HG03108 (cell line): ENCODE measurements around the gene RHOBTB3.
A peak's percentile ranks its signal among the peaks of the same experiment; 100 is the strongest.
"Not testable (repeated sequence)": the region's sequence is repeated elsewhere in the genome, so short reads cannot be mapped to it uniquely, and the experiment has no call there.

Experiments used
- ATAC-seq: cut with Tn5 transposase; IDR thresholded peaks from one replicate; pipeline ENCODE4 v1.9.1; 2021; ENCODE audit warnings: moderate library complexity; ENCODE audit not compliant: unreplicated experiment

The RHOBTB3 gene

DNA sequence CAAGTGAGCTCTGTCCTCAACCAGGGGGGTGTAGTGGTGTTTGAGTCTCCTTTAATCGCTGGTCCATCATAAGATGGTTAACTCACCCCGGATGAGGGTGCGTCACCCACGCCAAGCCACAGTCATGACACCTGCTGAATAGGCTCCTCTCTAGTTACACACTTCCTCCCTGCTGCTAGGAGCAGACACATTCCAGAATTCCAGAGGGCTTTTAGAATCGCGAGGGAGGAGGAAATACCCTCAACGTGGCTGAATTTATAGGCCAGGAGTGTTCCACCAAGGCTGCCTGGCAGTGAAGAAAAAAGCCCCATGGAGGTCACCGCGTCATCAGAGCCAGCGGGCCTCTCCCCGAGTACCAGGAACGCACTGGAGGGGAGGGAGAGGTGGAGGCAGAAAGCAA is 86.3 kb downstream of the RHOBTB3 start:
- ATAC-seq, result no peak

DNA sequence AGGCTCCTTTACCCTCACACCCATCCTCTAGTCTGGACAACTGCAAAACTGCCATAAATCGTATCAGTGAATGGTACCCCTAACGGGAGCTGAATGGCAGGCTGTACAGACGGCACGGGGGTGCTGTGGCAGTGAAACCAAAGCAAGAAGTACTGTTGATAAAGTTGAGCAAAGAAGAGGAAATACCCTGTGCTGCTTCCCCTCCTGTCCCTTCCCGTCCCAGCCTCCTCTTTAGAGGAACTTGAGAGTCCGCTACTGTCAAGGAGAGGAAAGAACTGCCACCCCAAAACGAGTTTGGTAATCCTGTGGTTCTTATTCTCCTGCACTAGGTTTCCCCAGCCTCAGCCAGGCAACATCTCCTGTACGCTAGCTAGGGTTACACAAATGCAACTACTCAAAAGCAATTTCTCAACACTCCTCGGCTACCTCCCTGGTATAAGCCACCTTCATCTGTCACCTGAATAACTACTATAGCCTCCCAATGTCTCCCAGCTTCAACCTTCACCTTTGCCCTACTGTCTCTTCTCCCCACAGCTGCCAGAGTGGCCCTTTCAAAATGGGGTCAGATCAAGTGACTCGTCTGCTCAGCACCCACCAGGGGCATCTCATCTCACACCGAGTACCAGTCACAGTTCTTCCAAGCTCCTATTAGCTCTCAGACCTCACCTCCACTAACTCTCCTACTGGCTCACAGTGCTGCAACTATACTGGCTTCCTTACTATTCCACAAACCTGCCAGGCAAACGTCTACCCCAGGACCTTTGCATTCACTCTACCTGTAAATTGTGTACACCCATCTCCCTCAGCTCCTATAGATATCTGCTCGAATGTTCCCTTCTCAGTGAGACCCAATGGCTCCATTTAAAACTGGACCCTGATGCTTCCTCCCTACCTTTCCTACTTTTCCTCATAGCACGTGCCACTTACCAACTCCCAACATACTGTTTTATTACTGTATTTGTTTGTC is 87.3 kb downstream of the RHOBTB3 start:
- no peak for ATAC-seq

DNA sequence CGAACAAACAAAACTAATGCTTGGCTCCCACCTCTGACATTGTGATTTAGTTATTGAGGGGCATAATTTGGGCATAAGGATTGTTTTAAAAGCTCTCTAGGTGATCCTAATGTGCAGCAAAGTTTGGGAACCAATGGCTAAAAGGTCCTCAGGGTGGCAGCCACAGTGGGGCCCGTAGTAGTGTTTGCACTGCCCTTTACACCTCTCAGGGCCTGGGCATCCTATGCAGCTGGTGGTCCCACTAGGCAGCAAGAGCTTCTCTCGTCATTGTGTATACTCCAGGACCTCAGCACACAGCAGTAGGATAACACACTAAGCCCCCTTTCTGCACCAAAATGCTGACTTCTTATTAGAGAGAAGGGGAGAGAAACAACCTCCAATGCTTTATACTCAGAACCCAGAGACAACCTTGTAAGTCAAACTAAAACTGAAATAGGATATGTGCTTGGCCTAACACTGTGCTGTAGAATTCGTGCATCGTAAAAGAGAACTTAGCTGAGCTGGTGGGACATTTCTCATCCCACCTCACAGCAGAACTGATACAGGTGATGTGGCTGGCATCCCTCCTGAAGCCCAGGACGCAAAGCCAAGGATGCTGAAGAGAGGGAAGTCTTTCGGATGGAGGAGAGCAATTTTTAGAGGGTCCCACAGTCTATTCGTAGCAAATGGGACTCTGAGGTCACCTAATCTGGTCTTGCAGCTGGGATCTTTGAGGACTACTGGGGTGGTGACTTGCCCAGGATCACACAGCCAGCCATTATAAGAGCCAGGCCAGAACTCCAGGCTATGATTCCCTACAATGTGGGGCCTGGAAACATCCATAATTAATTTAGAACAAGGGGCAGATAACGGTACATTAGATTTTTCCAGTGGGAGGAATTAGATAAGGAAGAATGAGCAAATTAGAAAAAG is 90.2 kb downstream of the RHOBTB3 start:
- no peak for ATAC-seq

DNA sequence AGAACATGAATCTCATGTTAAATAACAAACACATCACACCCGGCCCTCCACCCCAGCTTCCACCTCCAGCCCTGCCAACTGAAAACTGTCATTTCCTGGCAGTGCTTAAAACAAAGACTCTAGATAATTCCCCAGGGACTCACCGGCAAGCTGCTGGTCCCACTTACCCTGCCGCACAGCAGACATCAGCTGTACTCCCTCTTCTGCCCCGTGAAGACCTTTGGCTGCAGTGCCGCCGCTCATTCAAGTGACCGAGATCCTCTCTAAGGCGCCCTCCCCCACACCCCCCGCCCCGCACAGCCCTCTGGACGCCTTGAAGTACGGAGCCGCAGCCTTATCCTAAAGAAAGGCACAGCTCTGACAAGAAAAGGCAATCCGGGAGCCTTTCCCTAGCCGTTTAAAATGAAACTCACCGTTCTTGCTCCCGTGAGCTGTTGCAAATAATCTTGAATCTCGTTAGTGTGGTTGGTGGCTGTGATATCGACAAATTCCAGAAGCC is 91.0 kb downstream of the RHOBTB3 start:
- ATAC-seq, result peak; percentile 40

GRCh38 chr5:95822542-95823181 is 91.5 kb downstream of the RHOBTB3 start, which contains the start of gene GLRX:
TSS of gene GLRX (minus strand) at chr5:95822726. CDS start at chr5:95822662, 64 bp downstream.
- ATAC-seq, result peak; percentile 35

DNA sequence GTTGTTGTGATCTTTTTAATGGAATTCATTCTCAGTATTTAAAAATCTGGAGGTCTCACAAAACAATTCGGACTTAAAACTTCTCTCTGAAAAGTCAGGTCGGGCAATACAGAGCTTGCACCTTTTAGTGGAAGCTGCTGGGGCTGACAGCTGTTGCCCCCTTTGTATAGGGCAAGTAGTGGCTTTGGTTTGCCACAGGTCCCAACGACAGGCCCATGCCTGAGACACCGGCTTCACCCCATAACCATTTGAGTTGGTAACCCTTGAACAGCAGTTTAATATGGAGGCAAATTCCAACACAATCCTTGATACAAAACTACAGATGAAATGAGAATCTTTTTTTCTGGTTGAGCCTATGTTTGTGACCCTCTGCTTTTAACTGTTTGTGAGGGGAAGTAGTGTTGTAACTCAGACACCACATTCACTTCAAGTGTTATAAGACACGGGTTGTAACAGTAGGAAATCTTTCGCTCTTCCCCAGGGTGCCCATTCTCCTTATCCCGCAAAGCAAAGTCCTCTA is 92.1 kb downstream of the RHOBTB3 start:
- ATAC-seq, result no peak

DNA sequence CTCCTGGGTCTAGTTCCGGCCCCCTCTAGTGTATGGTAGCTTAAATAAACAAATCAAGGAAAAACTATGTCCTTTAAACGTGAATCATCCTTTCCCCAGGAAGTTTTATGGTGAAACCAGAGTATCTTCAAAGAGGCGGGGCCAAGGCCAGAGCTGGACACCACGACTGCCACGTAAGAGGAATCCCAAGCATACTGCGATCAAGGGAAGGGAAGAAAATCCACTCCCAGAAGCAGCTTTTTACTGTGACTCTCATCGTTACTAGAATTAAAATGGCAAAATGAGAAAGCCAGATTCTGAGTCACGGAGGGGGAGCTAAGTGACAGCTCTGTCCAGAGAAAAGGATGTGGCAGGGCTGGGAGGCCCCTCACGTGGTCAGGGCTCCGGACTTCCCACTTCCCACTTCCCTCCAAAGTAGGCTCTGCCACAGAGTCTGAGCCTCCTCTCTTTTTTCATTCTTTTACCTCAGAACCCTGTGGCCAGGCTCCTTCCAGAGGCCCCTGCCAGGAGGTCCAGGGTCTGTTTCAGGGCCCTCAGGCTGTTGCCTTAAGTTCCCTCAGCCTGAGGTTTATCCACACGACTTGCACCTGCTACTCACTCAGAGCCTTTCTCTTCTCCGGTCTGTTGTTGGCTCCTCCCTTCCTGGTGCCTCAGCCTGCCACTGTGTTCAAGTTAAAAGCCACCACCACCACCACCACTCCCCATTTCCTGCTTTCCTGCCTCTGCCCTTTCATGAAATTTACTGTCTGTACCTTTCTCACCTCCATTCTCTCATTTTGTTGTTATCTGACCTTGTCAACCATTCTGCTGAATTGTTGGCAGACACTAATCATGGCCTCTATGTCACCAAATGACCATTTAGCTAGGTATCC is 92.8 kb downstream of the RHOBTB3 start:
- peak; percentile 38 for ATAC-seq

DNA sequence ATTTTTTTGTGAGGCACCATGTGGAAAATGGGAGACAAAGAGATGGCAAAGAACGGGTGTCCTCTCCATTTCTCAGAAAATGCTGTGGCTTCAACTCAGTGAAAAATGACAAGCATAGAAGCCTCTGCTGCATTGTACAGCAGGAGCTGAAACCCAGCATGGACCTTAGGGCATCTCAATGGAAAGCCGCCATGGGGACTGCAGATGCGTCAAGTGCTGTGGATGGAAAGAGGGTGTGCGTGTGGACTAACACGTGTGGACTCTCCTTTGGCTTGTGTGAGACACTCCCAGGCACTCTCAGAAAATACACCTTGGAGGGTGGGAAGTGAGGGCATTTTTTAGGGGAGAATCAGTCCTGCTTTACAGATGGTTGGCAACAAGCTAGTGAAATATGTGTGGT is 93.6 kb downstream of the RHOBTB3 start:
- no peak for ATAC-seq

GRCh38 chr5:95825495-95825894 is 94.4 kb downstream of the RHOBTB3 start:
- no peak for ATAC-seq

DNA sequence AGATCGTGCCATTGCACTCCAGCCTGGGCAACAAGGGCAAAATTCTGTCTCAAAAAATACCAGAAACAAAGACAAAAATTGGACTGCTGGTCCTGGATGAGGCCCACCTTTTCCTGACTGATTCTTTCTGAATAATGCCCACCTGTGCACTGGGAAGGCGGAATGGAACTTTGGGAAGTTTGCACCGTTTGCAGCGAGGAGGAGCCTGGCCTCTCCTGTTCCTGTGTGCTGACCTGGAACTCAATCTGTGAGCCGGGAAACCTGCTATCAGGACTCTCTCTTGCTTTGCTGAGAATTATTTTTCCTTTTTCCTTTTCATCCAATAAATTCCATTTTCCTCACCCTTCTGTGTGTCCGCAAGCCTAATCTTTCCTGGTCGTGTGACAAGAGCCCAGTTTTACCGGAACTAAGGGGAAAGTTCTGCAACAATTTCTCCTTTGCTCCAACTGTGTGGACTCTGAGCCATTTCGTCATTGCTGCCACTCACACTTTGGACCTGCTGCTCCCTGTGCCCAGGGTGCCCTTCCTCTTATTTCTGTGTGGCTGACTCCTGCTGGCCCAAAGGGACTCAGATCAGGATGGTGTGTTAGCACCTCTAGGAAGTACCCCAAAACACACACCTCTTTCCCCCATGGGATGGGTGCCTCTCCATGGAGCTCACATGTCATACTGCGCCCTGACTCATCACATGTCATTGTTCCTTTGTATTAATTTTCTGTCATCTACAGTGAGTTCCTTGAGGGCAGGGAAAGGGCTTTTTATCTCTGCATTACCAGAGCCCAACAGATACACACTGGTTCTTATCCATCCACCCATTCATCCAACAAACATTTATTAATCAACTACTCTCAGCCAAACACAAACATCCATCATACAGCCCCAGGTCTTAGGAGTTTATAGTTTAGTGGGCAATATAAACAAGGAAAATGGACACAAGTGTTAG is 96.1 kb downstream of the RHOBTB3 start:
- no peak for ATAC-seq

GRCh38 chr5:95827892-95828246 is 96.7 kb downstream of the RHOBTB3 start:
- no peak for ATAC-seq

- no peak for ATAC-seq
These were observed 99.1 kb downstream of the RHOBTB3 start for GRCh38 chr5:95830226-95830625.

GRCh38 chr5:95832664-95833063 is 101.5 kb downstream of the RHOBTB3 start:
- no peak for ATAC-seq

- ATAC-seq, result no peak
These were observed 104.7 kb downstream of the RHOBTB3 start for GRCh38 chr5:95835682-95836385.

DNA sequence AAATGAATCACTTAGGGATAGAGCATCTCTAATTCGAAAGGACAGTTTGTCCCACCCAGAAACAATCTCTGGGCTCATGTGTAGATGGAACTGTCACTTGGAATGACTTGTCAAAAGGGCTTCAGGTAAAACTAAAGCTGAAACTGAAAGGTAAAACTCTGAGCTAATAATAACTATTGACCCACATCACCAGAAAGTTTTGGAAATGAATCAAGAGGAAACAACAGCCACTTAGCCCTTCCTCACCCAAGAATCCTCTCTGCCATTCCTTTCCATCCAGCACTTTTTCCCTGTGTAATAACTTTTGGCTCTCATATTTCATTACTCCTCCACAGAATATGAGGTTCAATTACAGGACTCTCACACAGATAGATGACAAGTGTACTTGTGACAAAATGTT is 105.4 kb downstream of the RHOBTB3 start:
- ATAC-seq, result no peak

- not testable (repeated sequence) for ATAC-seq
These were observed 105.8 kb downstream of the RHOBTB3 start for GRCh38 chr5:95836971-95837370.

DNA sequence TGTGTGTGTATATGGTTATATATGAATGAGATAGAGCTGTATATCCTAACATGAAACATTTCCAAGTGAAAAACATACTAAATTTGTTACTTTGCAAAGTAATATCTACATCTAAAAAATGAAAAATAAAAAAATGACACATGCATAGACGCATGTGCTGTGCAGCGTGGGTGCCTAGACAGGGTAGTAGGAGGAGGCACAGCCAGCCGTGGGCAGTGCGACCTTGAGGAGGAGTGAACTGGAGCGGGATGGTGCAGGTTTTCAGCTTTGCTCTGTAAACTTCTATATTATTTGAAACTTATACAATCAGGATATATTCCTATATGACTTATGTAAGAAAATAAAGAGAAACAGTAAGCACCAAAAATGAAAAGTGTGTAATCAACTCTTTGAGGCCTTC is 106.4 kb downstream of the RHOBTB3 start:
- ATAC-seq, result no peak

- ATAC-seq, result no peak
These were observed 106.9 kb downstream of the RHOBTB3 start for GRCh38 chr5:95838001-95838520.
